Bronchial epithelial cell (primary cell): ENCODE results near the gene AKAP1. TPM values are rescaled to one million over a fixed set of nuclear protein-coding genes. Genes with fewer than 3 reads are reported as not detected.

Experiments
- DNase-seq: peaks from one replicate; pipeline ENCODE4 v3.0.0-alpha.2; 2010; ENCODE audit warnings: low read depth
- FAIRE-seq: peaks from 2 replicates; lab custom pipeline; 2011; peaks lifted over from hg19 to GRCh38; lab: Jason Lieb, UNC
- H3K27me3 ChIP-seq: 2 replicates; pipeline ENCODE4 v1.5.1; 2011; ENCODE audit warnings: low read length; ENCODE audit not compliant: control insufficient read depth, insufficient read depth
- H3K36me3 ChIP-seq: 2 replicates; pipeline ENCODE4 v1.5.1; 2011; ENCODE audit warnings: low read length; ENCODE audit not compliant: control insufficient read depth, insufficient read depth
- H3K4me3 ChIP-seq: 2 replicates; pipeline ENCODE4 v1.5.1; 2011; ENCODE audit warnings: mild to moderate bottlenecking, low read depth, low read length, control low read depth
- total RNA-seq: library from RNA; depleted of rRNA; stranded (reverse); fragments of >200 nt; gene quantifications from 2 replicates; pipeline ENCODE4 v1.2.1, GENCODE V29; 2014
- TF ChIP-seq, protein P1 (sequence below): IDR thresholded peaks from 2 replicates; pipeline ENCODE4 v1.5.1; 2011; ENCODE audit warnings: mild to moderate bottlenecking, moderate library complexity, low read length, control low read depth, inconsistent platforms; ENCODE audit not compliant: insufficient read depth, severe bottlenecking

The AKAP1 gene
- total RNA-seq, 1 donor from 2014 or later, result 30.0 TPM

DNA sequence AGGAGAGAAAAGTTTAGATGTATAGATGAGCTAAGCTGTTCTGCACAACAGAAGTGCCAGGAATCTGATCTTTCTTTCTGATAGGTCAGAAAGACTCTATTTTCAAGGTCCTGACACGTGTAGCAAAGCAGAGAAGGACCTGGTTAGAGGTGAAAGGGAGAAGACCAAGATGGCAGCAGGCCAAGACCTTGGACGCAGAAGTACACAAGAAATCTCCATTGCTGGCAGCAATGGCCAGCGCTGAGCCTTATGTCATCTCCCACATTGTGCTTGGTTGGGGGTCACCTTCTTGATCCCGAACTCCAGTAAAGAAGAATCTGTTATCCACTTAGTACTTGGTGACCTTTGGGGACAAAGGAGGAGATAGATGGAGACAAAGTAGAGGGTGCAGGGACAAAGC, 41.8 kb upstream of the AKAP1 start:
- TF ChIP-seq, protein P1, sequence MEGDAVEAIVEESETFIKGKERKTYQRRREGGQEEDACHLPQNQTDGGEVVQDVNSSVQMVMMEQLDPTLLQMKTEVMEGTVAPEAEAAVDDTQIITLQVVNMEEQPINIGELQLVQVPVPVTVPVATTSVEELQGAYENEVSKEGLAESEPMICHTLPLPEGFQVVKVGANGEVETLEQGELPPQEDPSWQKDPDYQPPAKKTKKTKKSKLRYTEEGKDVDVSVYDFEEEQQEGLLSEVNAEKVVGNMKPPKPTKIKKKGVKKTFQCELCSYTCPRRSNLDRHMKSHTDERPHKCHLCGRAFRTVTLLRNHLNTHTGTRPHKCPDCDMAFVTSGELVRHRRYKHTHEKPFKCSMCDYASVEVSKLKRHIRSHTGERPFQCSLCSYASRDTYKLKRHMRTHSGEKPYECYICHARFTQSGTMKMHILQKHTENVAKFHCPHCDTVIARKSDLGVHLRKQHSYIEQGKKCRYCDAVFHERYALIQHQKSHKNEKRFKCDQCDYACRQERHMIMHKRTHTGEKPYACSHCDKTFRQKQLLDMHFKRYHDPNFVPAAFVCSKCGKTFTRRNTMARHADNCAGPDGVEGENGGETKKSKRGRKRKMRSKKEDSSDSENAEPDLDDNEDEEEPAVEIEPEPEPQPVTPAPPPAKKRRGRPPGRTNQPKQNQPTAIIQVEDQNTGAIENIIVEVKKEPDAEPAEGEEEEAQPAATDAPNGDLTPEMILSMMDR, result no peak
- peak; percentile 13 for FAIRE-seq
- H3K36me3 ChIP-seq, result no peaks in the 10 kb centered on the region
- no peak overlapping the region for H3K4me3 ChIP-seq
- H3K27me3 ChIP-seq, result peaks cover 11% of the 10 kb centered on the region
- no peak for DNase-seq

GRCh38 chr17:57044976-57045867, 39.8 kb upstream of the AKAP1 start:
- no peak overlapping the region for H3K4me3 ChIP-seq
- TF ChIP-seq, protein P1, result no peak
- DNase-seq (no peak), FAIRE-seq (no peak)
- H3K27me3 ChIP-seq, result peaks cover 6% of the 10 kb centered on the region
- no peaks in the 10 kb centered on the region for H3K36me3 ChIP-seq

GRCh38 chr17:57045868-57046704, 39.0 kb upstream of the AKAP1 start:
- FAIRE-seq, result no peak
- no peak for DNase-seq
- Histone ChIP-seq H3K4me3 (no peak overlapping the region), H3K27me3 (peaks cover 6% of the 10 kb centered on the region), H3K36me3 (no peaks in the 10 kb centered on the region)
- TF ChIP-seq, protein P1, result no peak

GRCh38 chr17:57046749-57047148, 38.3 kb upstream of the AKAP1 start:
- no peak overlapping the region for H3K4me3 ChIP-seq
- FAIRE-seq, result no peak
- no peak for DNase-seq
- TF ChIP-seq, protein P1, result no peak
- no peaks in the 10 kb centered on the region for H3K36me3 ChIP-seq
- peaks cover 6% of the 10 kb centered on the region for H3K27me3 ChIP-seq

DNA sequence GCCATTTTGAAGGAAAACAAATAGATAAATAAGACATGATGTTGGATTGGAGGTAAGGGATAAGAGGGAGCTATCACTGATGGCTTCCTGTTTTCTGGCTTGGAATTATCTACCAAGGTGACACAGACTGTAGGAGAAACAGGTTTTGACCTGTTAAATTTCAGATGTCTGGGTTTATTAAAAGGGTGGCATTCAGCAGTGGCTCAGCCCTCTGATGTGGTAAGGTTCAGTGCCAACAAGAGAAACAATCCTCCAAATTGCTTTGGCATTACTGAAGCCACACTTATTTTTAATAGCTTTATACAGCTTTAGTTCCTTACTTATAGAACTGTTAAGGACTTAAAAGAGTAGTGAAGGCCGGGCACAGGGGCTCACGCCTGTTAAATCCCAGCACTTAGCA, 37.0 kb upstream of the AKAP1 start:
- peak; percentile 60 for DNase-seq
- no peaks in the 10 kb centered on the region for H3K36me3 ChIP-seq
- TF ChIP-seq, protein P1, result no peak
- peaks cover 6% of the 10 kb centered on the region for H3K27me3 ChIP-seq
- H3K4me3 ChIP-seq, result no peak overlapping the region
- FAIRE-seq, result no peak
